ENCODE data around the gene LRRC37A3. TPM values are rescaled to one million over a fixed set of nuclear protein-coding genes. Genes with fewer than 3 reads are reported as not detected.
A peak's percentile ranks its signal among the peaks of the same experiment; 100 is the strongest.
"Not testable (repeated sequence)": the region's sequence is repeated elsewhere in the genome, so short reads cannot be mapped to it uniquely, and the experiment has no call there.

The LRRC37A3 gene
- total RNA-seq, 1 experiment from 2014 or later = 5.8 TPM

DNA sequence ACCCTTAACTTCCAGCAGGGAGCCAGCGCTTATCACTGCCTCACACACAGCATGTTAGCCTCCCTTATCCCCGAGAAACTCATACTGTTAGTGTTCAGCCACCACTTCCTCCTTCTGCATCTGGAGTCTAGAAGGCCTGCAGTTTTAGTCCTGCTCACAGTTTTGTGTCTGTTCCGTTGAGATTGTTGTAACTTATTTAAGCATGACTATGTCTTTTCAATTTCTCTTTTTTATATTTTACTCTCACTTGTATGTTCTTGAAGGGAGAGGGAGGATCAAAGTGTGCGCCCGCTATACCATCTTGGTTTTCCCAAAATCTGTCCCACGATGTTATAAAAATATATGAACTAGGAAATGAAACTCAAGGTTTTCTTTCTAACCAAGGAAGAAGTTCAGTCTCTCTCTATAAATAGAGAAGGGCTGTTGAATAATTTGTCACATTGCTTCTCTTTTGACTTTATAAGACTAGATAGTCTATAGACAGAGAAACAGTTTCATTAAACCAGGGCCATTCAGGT, 3.8 kb upstream of the LRRC37A3 start:
- H3K9me3 ChIP-seq; H3K27me3 ChIP-seq (replicated peaks; ENCODE audit: control insufficient read depth, insufficient read depth, low read length); H3K4me1 Mint-ChIP-seq (ENCODE audit: low read depth, unreplicated experiment); intact Hi-C loops (cut with micrococcal nuclease; ENCODE audit: unreplicated experiment); BruUV-seq (replicated peaks); H3K27me3 Mint-ChIP-seq (ENCODE audit: insufficient read depth, unreplicated experiment); H3K9me3 Mint-ChIP-seq (ENCODE audit: unreplicated experiment); H3K36me3 Mint-ChIP-seq (ENCODE audit: insufficient read depth, unreplicated experiment); H3K4me3 ChIP-seq (ENCODE audit: low read depth, low read length); H3K4me3 Mint-ChIP-seq (ENCODE audit: unreplicated experiment); POLR2A ChIA-PET; H3K36me3 ChIP-seq (ENCODE audit: control insufficient read depth, insufficient read depth, low read length); DNase-seq; CTCF ChIA-PET; H3K27ac Mint-ChIP-seq (ENCODE audit: unreplicated experiment): not testable (repeated sequence)
- peaks cover 11% of the 10 kb centered on the region; the same call in 1 of the 2 replicates for H3K4me1 ChIP-seq

- no peak for TF ChIP-seq CTCF (IDR thresholded peaks at IDR 0.05; ENCODE audit: insufficient read depth in 1 of 2, low read depth in 1 of 2, low read length in 1 of 2, severe bottlenecking in 1 of 2, unreplicated experiment in 1 of 2)
- intact Hi-C loops (cut with micrococcal nuclease; ENCODE audit: unreplicated experiment) = no loop called here
- no peaks in the 10 kb centered on the region for H3K27me3 ChIP-seq (replicated peaks; ENCODE audit: control insufficient read depth, insufficient read depth, low read length)
- H3K36me3 ChIP-seq (ENCODE audit: control insufficient read depth, insufficient read depth, low read length) = no peaks in the 10 kb centered on the region
- peaks cover 5% of the 10 kb centered on the region; the same call in 1 of the 2 replicates for H3K4me1 ChIP-seq
- no peak for DNase-seq
- no peak overlapping the region for H3K4me3 ChIP-seq (ENCODE audit: low read depth, low read length)
- no TSS peak for BruUV-seq (replicated peaks)
- H3K9me3 ChIP-seq = no peaks in the 10 kb centered on the region
- Mint-ChIP-seq H3K27ac (ENCODE audit: unreplicated experiment) (no peak overlapping the region), H3K36me3 (ENCODE audit: insufficient read depth, unreplicated experiment) (peaks cover 10% of the 10 kb centered on the region), H3K27me3 (ENCODE audit: insufficient read depth, unreplicated experiment) (no peaks in the 10 kb centered on the region), H3K4me3 (ENCODE audit: unreplicated experiment) (peak overlapping the region; percentile 83), H3K4me1 (ENCODE audit: low read depth, unreplicated experiment) (no peaks in the 10 kb centered on the region), H3K9me3 (ENCODE audit: unreplicated experiment) (no peaks in the 10 kb centered on the region)
- CTCF ChIA-PET = interaction anchor here (0.7 kb wide), 1 partner anchor 278 kb away, joined by 4 read pairs; no protein-coding TSS in a partner anchor
- POLR2A ChIA-PET = interaction anchor here (0.9 kb wide), 1 partner anchor 55 kb away, joined by 4 read pairs; no protein-coding TSS in a partner anchor
These were observed 1.3 kb upstream of the LRRC37A3 start for GRCh38 chr17:64920419-64921172.

- H3K27me3 ChIP-seq (replicated peaks; ENCODE audit: control insufficient read depth, insufficient read depth, low read length) = no peaks in the 10 kb centered on the region
- H3K36me3 ChIP-seq (ENCODE audit: control insufficient read depth, insufficient read depth, low read length) = no peaks in the 10 kb centered on the region
- H3K36me3 Mint-ChIP-seq (ENCODE audit: insufficient read depth, unreplicated experiment) = peaks cover 14% of the 10 kb centered on the region
- BruUV-seq (replicated peaks) = TSS peak; percentile 64
- H3K9me3 Mint-ChIP-seq (ENCODE audit: unreplicated experiment) = no peaks in the 10 kb centered on the region
- intact Hi-C loops (cut with micrococcal nuclease; ENCODE audit: unreplicated experiment) = no loop called here
- H3K4me3 Mint-ChIP-seq (ENCODE audit: unreplicated experiment) = peak overlapping the region; percentile 83
- peak overlapping the region; percentile 77 for H3K4me3 ChIP-seq (ENCODE audit: low read depth, low read length)
- peaks cover 5% of the 10 kb centered on the region; the same call in 1 of the 2 replicates for H3K4me1 ChIP-seq
- no peaks in the 10 kb centered on the region for H3K4me1 Mint-ChIP-seq (ENCODE audit: low read depth, unreplicated experiment)
- H3K27me3 Mint-ChIP-seq (ENCODE audit: insufficient read depth, unreplicated experiment) = no peaks in the 10 kb centered on the region
- TF ChIP-seq CTCF (IDR thresholded peaks at IDR 0.05; ENCODE audit: insufficient read depth in 1 of 2, low read depth in 1 of 2, low read length in 1 of 2, severe bottlenecking in 1 of 2, unreplicated experiment in 1 of 2) = no peak
- no peaks in the 10 kb centered on the region for H3K9me3 ChIP-seq
- POLR2A ChIA-PET = interaction anchor here (0.9 kb wide), 1 partner anchor 55 kb away, joined by 4 read pairs; no protein-coding TSS in a partner anchor
- H3K27ac Mint-ChIP-seq (ENCODE audit: unreplicated experiment) = peak overlapping the region; percentile 93
- DNase-seq = no peak
- CTCF ChIA-PET = interaction anchor here (0.7 to 1.4 kb wide), 5 partner anchors 42 to 278 kb away, joined by 3 to 8 read pairs (median 4); no protein-coding TSS in a partner anchor
These were observed 744 bp upstream of the LRRC37A3 start for GRCh38 chr17:64920026-64920418.

DNA sequence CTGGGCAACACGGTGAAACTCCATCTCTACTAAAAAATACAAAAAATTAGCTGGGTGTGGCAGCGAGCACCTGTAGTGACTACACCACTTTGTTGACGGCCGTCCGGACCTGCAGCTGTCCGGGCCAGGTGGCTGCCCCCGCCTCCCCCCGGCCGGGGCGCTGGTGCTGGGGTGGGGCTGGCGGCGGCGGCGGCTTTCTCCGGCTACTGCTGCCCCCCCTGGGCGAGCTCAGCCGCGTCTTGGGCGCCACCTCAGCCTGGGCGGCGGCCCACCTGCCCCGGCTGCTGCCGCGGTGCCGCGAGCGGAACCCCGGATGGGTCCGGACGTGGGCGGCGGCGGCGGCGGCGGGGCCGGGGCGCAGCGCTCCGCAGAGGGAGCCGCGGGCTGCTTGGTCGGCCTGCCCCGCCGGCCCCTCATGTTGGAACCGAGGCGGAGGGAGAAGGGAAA, 413 bp downstream of the LRRC37A3 start:
- H3K9me3 Mint-ChIP-seq (ENCODE audit: unreplicated experiment); H3K4me1 Mint-ChIP-seq (ENCODE audit: low read depth, unreplicated experiment); intact Hi-C loops (cut with micrococcal nuclease; ENCODE audit: unreplicated experiment); H3K4me1 ChIP-seq; H3K9me3 ChIP-seq; H3K27me3 Mint-ChIP-seq (ENCODE audit: insufficient read depth, unreplicated experiment); BruUV-seq (replicated peaks); POLR2A ChIA-PET; H3K27me3 ChIP-seq (replicated peaks; ENCODE audit: control insufficient read depth, insufficient read depth, low read length); H3K36me3 ChIP-seq (ENCODE audit: control insufficient read depth, insufficient read depth, low read length): not testable (repeated sequence)
- DNase-seq = peak; percentile 75 to 81
- CTCF ChIA-PET = interaction anchor here (1.1 to 1.4 kb wide), 4 partner anchors 43 to 182 kb away, joined by 3 to 8 read pairs (median 4); no protein-coding TSS in a partner anchor
- peak overlapping the region; percentile 93 for H3K27ac Mint-ChIP-seq (ENCODE audit: unreplicated experiment)
- peak overlapping the region; percentile 83 for H3K4me3 Mint-ChIP-seq (ENCODE audit: unreplicated experiment)
- peaks cover 14% of the 10 kb centered on the region for H3K36me3 Mint-ChIP-seq (ENCODE audit: insufficient read depth, unreplicated experiment)
- H3K4me3 ChIP-seq (ENCODE audit: low read depth, low read length) = peak overlapping the region; percentile 77

DNA sequence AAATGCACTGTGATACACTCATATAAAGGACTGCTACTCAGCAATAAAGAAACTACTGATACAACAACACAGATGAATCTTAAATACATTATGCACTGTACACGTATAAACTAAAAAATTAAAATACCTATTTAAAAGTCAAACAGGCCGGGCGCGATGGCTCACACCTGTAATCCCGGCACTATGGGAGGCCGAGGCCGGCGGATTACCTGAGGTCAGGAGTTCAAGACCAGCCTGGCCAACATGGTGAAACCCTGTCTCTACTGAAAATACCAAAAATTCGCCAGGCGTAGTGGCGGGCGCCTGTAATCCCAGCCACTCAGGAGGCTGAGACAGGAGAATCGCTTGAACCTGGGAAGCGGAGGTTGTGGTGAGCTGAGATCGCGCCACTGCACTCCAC, 1.7 kb downstream of the LRRC37A3 start:
- H3K9me3 Mint-ChIP-seq (ENCODE audit: unreplicated experiment); H3K4me3 ChIP-seq (ENCODE audit: low read depth, low read length); H3K27ac Mint-ChIP-seq (ENCODE audit: unreplicated experiment); H3K9me3 ChIP-seq; H3K36me3 ChIP-seq (ENCODE audit: control insufficient read depth, insufficient read depth, low read length); H3K4me1 ChIP-seq; H3K4me3 Mint-ChIP-seq (ENCODE audit: unreplicated experiment); BruUV-seq (replicated peaks); CTCF ChIA-PET; POLR2A ChIA-PET; H3K27me3 ChIP-seq (replicated peaks; ENCODE audit: control insufficient read depth, insufficient read depth, low read length); H3K4me1 Mint-ChIP-seq (ENCODE audit: low read depth, unreplicated experiment); DNase-seq; intact Hi-C loops (cut with micrococcal nuclease; ENCODE audit: unreplicated experiment); H3K27me3 Mint-ChIP-seq (ENCODE audit: insufficient read depth, unreplicated experiment): not testable (repeated sequence)
- H3K36me3 Mint-ChIP-seq (ENCODE audit: insufficient read depth, unreplicated experiment) = peaks cover 14% of the 10 kb centered on the region
